MM.1S (cell line): ENCODE measurements around the gene DENND2A.

Experiments used
- EZH2 ChIP-seq: fragments of 300-600 bp; sonication (generic); optimal IDR thresholded peaks from 2 replicates; pipeline ENCODE3; 2017; ENCODE audit warnings: low read depth, mild to moderate bottlenecking, antibody characterized with exemption, low read length, mixed read lengths
- TF ChIP-seq, protein P1 (sequence below): fragments of 300-600 bp; sonication (generic); IDR thresholded peaks from 2 replicates; pipeline ENCODE4 v1.5.1; 2016; ENCODE audit warnings: antibody characterized with exemption, low read length, mixed read lengths

DNA sequence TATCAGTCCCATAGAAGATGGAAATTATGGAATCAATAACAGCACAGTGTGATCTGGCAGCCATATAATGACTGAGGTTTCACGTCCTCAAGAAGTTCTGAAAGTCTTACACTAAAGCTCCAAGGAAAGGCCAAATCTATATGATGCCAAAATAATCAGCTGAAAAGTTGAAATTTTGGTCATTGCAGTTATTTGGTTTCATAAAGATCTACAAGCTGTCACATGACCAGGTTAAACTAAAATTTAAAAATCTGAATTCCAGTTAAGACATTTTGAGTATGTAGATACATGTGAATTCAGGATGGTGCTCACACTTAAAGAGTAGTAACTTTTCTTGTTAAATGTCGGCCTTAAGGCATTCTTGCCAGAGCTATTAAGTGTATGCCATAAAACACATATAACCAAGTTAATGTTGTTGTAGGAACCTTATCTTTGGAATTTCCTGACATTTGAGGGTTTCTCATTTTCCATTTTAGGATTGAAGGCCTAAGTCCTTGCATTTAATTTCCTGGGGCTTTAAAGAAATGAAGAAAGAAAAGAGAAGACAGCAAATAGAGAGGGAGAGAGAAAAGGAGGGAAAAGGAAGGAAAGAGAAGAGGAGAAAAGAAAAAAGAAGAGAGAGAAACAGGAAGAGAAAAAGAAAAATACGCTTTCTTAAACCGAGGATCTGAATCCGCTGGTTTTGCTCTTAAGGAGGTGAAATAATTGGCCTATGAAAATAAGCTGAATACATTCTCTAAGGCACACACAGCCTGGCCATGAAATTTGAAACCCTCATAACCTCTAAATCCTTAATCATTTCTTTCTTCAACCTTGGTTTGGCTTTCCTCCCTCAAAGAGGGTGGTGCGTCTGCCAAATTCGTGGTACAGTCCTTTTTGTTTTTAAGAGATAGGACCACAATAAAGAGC lies 43.8 kb downstream of the DENND2A start:
- TF ChIP-seq, protein P1, sequence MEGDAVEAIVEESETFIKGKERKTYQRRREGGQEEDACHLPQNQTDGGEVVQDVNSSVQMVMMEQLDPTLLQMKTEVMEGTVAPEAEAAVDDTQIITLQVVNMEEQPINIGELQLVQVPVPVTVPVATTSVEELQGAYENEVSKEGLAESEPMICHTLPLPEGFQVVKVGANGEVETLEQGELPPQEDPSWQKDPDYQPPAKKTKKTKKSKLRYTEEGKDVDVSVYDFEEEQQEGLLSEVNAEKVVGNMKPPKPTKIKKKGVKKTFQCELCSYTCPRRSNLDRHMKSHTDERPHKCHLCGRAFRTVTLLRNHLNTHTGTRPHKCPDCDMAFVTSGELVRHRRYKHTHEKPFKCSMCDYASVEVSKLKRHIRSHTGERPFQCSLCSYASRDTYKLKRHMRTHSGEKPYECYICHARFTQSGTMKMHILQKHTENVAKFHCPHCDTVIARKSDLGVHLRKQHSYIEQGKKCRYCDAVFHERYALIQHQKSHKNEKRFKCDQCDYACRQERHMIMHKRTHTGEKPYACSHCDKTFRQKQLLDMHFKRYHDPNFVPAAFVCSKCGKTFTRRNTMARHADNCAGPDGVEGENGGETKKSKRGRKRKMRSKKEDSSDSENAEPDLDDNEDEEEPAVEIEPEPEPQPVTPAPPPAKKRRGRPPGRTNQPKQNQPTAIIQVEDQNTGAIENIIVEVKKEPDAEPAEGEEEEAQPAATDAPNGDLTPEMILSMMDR, result no peak
- no peak for TF ChIP-seq EZH2
